ENCODE data around the gene TAF4B. TPM values are rescaled to one million over a fixed set of nuclear protein-coding genes. Genes with fewer than 3 reads are reported as not detected.

Gene TAF4B, protein sequence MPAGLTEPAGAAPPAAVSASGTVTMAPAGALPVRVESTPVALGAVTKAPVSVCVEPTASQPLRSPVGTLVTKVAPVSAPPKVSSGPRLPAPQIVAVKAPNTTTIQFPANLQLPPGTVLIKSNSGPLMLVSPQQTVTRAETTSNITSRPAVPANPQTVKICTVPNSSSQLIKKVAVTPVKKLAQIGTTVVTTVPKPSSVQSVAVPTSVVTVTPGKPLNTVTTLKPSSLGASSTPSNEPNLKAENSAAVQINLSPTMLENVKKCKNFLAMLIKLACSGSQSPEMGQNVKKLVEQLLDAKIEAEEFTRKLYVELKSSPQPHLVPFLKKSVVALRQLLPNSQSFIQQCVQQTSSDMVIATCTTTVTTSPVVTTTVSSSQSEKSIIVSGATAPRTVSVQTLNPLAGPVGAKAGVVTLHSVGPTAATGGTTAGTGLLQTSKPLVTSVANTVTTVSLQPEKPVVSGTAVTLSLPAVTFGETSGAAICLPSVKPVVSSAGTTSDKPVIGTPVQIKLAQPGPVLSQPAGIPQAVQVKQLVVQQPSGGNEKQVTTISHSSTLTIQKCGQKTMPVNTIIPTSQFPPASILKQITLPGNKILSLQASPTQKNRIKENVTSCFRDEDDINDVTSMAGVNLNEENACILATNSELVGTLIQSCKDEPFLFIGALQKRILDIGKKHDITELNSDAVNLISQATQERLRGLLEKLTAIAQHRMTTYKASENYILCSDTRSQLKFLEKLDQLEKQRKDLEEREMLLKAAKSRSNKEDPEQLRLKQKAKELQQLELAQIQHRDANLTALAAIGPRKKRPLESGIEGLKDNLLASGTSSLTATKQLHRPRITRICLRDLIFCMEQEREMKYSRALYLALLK
- total RNA-seq: 10 to 100 TPM in 1 of 4 donors, 1 to 10 TPM in 3; 1.9 to 38.0 (median 6.5) TPM

DNA sequence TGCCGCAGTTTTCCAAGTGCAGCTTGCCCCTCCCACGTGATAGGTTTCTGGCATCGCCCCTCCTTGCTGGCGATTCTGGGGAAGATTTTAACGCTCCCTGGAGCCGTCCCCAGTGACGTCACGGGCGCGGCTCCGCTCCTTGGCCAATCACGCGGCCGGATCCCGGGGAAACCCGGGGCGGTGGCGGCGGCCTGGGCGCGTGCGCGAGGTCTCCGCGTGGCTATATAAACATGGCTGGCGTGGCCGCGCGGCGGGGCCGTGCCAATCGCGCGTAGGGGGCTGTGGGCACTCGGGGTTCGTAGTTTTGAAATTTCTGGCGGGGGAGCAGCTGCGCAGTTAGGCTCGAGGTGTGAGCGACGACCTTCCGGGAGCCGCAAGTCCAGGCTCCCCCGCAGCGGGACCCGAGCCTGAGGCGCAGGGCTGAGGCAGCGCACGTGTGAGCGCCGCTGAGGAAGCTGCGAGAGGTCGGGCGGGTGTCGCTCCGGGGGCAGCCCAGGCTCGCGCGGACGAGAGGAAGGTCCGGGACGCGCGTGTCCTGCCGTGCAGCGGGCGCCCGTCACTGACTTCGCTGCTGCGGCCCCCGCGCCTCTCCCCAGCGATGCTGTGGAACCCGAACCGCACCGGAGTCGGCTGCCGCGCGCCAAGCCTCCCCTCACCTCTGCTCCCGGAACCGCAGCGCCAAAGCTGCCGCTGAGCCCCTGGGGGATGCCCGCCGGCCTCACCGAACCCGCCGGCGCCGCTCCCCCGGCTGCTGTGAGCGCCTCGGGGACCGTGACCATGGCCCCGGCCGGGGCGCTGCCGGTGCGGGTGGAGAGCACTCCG lies at the start of gene TAF4B:
Gene TAF4B (plus strand): TSS at position 217 of the 822 bp plus-strand sequence. CDS start 489 bp downstream, at position 706.
- no peaks in the 10 kb centered on the region for H3K9me3 ChIP-seq
- peak within 1 kb of the TSS; percentile 66 to 86 (median 74) for H3K4me3 ChIP-seq
- peak within 1 kb of the TSS; percentile 53 to 92 (median 58) for H3K27ac ChIP-seq
- TF ChIP-seq POLR2A (IDR thresholded peaks at IDR 0.05): peak in 1 of 2 donors; percentile 46
- TF ChIP-seq, protein P1, sequence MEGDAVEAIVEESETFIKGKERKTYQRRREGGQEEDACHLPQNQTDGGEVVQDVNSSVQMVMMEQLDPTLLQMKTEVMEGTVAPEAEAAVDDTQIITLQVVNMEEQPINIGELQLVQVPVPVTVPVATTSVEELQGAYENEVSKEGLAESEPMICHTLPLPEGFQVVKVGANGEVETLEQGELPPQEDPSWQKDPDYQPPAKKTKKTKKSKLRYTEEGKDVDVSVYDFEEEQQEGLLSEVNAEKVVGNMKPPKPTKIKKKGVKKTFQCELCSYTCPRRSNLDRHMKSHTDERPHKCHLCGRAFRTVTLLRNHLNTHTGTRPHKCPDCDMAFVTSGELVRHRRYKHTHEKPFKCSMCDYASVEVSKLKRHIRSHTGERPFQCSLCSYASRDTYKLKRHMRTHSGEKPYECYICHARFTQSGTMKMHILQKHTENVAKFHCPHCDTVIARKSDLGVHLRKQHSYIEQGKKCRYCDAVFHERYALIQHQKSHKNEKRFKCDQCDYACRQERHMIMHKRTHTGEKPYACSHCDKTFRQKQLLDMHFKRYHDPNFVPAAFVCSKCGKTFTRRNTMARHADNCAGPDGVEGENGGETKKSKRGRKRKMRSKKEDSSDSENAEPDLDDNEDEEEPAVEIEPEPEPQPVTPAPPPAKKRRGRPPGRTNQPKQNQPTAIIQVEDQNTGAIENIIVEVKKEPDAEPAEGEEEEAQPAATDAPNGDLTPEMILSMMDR (IDR thresholded peaks at IDR 0.05): no peak
- H3K36me3 ChIP-seq: no peaks in the 10 kb centered on the region
- peaks cover 0 to 6% (median 2%) of the 10 kb centered on the region in 4 donors for H3K4me1 ChIP-seq
- DNase-seq: peak; percentile 92 to 97 (median 94)
- H3K27me3 ChIP-seq: no peaks in the 10 kb centered on the region

DNA sequence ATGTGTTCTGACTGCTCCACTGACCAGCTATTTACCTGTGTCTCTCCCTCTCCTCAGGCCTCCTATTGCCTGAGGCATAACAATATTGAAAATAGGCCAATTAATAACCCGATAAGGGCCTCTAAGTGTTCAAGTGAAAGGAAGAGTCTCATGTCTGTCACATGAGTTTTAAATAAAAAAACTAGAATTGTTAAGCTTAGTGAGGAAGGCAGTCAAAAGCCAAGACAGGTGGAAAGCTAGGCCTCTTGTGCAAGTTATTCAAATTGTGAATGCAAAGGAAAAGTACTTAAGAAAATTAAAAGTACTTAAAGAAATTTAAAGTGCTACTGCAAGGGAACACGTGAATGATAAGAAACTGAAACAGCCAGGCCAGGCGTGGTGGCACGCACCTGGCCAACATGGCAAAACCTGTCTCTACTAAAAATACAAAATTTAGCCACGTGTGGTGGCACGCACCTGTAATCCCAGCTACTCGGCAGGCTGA lies 44.9 kb upstream of the TAF4B start:
- no peaks in the 10 kb centered on the region for H3K27me3 ChIP-seq
- H3K4me1 ChIP-seq: peaks cover 0 to 3% (median 0%) of the 10 kb centered on the region in 4 donors
- TF ChIP-seq, protein P1 (IDR thresholded peaks at IDR 0.05): no peak
- TF ChIP-seq POLR2A (IDR thresholded peaks at IDR 0.05): no peak
- DNase-seq: peak in 2 of 3 donors; percentile 39 to 62
- no peak overlapping the region for H3K4me3 ChIP-seq
- no peaks in the 10 kb centered on the region for H3K9me3 ChIP-seq
- H3K27ac ChIP-seq: peak overlapping the region in 1 of 4 donors; percentile 49
- no peaks in the 10 kb centered on the region for H3K36me3 ChIP-seq

DNA sequence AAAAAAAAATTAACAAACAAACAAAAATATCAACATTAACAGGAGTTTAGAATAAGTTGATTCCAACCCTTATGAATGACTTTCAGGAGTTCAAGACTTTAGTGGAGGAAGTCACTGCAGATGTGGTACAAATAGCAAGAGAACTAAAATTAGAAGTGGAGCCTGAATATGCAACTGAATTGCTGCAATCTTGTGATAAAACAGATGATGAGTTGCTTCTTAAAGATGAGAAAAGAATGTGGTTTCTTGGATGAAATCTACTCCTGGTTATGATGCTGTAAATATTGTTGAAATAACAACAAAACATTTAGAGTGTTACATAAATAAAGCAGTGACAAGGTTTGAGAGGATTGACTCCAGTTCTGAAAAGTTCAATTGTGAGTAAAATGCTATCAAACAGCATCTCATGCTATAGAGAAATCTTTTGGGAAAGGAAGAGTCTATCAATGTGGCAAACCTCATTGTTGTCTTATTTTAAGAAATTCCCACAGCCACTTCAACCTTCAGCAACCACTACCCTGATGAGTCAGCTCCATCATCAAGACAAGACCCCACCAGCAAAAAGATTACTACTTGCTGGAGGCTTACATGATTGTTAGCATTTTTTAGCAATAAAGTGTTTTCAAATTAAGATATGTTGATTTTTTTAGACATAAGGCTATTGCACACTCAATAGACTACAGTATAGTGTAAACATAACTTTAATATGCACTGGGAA lies 42.7 kb upstream of the TAF4B start:
- Histone ChIP-seq H3K9me3 (no peaks in the 10 kb centered on the region), H3K27ac (no peak overlapping the region), H3K36me3 (no peaks in the 10 kb centered on the region), H3K4me3 (no peak overlapping the region), H3K4me1 (peaks cover 0 to 3% (median 0%) of the 10 kb centered on the region in 4 donors), H3K27me3 (no peaks in the 10 kb centered on the region)
- TF ChIP-seq, protein P1 (IDR thresholded peaks at IDR 0.05): no peak
- no peak for TF ChIP-seq POLR2A (IDR thresholded peaks at IDR 0.05)
- no peak for DNase-seq

DNA sequence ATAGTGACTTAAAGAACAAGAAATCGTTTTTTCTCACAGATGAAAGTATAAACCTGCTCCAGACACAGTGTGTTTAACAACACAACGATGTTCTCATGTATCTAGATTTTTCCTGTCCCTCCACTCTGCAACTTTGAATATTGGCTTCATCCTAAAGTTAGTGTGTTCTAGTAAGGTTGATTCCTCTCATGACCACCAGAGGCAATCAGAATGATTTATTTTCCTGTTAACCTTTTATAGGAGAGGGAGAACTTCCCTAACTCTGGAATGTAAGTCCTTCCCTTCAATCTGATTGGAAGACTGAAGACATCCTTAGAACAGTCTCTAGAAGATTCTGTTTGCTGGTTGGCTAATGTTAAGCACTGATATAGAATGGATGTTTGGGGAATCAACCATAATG lies 41.0 kb upstream of the TAF4B start:
- Histone ChIP-seq H3K27ac (no peak overlapping the region), H3K36me3 (no peaks in the 10 kb centered on the region), H3K27me3 (no peaks in the 10 kb centered on the region), H3K4me3 (no peak overlapping the region), H3K4me1 (peaks cover 0 to 3% (median 0%) of the 10 kb centered on the region in 4 donors), H3K9me3 (no peaks in the 10 kb centered on the region)
- DNase-seq: no peak
- no peak for TF ChIP-seq POLR2A (IDR thresholded peaks at IDR 0.05)
- TF ChIP-seq, protein P1 (IDR thresholded peaks at IDR 0.05): peak in 2 of 6 experiments; percentile 7 to 40

Data from Peyer's patch (tissue), 4 donors.